Activated gamma-delta T cell treated with Interleukin-2 at 50 U/mL for 16 hours (primary cell): ENCODE measurements around the gene CCDC28A.
A peak's percentile ranks its signal among the peaks of the same experiment; 100 is the strongest.
"Not testable (repeated sequence)": the region's sequence is repeated elsewhere in the genome, so short reads cannot be mapped to it uniquely, and the experiment has no call there.

Experiments
- DNase-seq: peaks from one replicate; pipeline ENCODE4 v3.0.0-alpha.2; 2020

Gene CCDC28A

DNA sequence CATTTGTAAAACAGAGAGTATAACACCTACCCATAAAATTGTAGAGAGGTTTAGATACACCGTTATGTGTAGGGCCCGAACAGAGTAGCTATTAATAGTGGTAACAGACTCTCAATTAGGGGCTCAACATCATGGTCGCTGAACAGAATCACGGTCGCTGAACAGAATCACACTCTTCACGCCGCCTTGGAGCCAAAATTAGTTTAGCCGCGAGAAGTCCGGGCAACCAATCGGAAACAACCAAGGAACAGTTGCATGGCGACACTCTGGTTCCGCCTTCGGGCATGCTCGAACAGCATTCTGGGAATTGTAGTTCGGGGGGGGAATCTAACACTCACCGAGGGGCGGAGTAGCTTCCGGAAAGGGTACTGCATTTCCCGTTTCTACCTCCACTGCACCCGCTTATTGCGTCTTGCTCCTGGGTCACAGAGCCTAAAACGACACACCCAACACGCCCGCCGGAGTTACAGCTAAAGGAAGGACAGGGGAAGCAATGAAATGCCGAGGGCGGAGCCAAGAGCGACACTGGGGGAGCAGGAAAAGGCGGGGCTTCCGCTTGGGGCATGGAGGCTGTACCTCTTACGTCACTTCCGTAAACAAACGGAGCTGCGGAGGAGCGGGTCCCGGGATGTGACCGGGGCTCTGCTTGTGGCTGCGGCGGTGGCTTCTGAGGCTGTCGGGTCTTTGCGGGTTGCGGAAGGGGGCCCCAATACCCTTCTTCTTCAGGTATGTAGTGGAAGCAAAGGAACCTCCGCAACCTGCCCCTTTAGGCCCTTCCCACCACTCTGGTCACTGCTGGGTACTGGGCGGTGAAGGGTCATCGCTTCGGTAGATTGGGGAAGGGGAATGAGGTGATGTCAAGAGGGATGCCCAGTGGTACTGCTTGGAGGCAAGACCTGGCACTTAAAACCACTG lies at the start of gene CCDC28A:
TSS of gene CCDC28A (plus strand) at position 593 of the 915 bp plus-strand sequence. CDS start 2,352 bp downstream, outside the sequence.
- peak; percentile 92 for DNase-seq

DNA sequence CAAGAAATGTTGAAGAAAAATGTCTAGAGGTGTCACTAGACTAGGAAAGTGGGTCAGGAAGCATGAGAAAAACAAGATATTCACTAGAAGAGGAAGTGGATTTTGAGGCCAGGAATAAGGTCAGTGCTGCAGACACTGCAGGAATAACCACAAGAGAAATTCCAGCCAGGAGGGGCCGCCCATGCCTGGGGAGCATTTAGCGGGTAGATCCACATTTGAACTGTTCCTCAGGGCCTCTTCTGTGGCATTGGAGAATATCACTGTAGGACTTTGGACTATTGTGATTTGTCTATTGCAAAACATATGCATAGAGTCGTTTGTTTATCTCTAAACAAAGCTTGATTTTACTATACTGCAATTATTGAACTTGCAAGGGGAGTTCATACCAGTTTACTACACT lies 49.6 kb upstream of the CCDC28A start:
- DNase-seq, result no peak

DNA sequence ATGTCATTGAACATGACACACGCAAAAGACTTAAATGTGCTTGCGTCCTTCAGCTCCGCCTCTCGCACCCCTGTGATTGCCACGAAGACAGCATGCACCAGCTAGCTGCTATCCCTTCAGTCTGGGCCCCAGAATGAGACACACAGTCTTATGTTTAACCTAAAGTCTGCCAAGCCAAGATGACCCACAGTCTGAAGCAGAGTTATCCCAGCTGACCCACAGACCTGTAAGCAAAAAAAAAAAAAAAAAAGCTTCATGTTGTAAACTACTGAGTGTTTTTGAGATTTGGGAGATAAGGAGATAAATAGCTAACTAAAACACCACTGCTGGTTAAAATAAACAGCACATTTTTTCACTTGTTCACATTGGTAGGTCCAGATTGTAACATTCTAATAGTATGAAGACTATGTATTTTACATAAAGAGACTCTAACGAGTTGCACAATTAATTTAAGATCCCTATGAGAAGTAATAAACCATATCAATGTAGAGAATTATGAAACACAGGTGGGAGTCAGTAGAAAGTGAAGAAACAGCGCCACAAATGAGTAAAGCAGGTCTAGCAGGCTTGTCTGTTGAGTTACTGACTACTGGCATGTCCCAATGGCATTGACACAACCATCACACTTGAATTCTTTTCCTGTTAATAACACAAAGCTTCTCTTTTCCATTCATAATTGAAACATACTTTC lies 47.4 kb upstream of the CCDC28A start:
- no peak for DNase-seq

DNA sequence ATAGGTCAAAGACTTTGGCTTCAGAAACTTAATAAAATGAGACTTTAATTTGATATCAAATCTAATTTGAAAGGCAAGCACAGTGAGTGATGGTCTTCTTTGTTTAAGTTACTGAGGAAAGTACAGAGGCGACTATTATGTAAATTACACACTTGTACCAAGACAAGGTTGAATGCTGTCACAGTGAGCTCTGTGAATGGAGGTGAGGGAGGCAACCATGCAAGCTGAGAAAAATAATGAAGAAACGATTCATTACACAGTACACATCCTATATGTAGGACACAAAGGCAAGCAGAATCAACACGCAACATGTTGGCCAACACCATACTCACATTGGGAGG lies 46.8 kb upstream of the CCDC28A start:
- no peak for DNase-seq

DNA sequence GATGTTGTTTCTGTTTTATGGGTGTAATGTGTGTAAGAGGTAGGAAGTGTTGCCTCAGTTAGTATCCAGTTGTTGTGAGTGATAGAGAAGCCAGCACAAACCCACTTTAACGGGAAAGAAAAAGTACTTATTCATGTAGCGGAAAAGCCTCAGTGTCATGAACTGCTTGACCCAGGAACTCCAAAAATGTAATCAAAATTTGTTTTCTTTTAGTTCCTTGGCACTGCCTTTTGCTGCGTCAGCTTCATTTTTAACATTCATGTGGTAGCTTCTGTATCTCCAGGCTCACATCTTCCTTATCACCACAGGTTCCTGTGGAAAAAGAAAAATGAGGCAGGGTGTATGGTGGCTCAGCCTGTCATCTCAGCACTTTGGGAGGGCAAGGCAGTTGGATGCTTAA lies 46.4 kb upstream of the CCDC28A start:
- DNase-seq, result no peak

DNA sequence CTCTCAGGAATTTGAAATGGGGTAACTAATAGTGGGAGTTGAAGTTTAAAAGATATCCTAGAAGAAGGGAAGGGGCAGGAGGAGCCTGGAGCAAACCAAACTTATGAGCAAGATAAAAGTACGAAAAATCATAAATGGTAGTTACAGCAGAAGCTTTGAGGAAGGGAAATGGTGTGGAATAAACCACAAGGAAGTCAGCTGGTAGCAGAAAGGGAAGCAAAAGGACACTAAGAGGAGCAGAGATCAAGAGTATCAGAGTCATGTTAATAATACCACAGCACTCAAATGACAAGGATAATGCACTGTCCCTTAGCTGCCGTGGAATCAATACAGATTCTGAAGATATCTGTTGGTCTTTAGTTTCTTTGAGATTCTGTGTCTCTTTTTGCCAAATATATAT lies 44.9 kb upstream of the CCDC28A start:
- DNase-seq, result no peak

DNA sequence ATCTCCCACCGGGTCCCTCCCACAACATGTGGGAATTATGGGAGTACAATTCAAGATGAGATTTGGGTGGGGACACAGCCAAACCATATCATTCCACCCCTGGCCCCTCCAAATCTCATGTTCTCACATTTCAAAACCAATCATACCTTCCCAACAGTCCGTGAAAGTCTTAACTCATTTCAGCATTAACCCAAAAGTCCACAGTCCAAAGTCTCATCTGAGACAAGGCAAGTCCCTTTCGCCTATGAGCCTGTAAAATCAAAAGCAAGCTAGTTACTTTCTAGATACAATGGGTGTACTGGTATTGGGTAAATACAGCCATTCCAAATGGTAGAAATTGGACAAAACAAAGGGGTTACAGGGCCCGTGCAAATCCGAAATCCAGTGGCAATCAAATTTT lies 43.5 kb upstream of the CCDC28A start:
- DNase-seq, result not testable (repeated sequence)

DNA sequence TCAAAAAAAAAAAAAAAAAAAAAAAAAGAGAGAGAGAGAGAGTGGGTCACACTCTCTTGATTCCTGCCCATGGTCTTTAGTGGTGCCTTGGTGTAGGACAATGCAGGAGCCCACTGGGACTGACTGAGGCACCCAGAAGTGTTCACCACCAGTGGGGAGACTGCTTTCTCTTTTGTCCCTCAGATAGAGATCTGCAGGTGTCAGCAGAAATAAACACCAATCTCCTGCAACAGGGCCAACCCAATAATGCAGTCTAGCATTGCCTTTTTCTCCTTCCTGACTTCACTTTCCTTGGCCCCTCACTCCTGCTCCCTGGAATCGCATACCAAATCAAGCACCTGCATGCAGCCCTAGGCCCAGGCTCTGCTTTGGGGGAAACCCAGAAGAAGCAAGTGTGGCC lies 39.0 kb upstream of the CCDC28A start:
- no peak for DNase-seq

DNA sequence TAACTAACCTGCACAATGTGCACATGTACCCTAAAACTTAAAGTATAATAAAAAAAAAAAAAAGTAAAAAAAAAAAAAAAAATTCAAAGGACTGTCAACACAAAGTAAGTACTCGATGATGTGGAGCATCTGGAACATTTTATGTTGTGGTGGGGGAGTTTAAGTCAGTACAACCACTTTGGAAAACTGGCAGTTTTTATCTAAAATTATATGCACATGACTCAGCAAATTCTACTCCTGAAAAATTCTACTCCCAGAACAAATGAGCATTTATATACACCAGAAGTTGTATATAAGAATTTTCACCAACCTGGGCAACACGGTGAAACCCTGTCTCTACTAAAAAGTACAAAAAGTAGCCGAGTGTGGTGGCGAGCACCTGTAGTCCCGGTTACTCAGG lies 36.9 kb upstream of the CCDC28A start:
- DNase-seq, result no peak

DNA sequence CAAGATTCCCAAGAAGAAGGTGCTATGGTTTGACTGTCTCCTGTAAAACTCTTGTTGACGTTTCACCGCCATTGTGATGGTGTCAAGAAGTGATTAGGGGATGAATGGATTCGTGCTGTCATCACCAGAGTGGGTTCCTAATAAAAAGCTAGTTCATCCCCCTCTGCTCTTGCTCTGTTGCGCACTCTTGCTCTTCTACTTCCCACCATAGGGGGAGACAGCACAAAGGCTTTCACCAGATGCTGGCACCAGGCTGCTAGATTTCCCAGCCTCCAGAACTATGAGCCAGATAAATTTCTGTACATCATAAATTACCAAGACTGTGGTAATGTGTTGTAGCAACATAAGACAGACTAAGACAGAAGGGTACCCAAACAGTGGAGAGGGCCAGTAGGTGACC lies 21.6 kb upstream of the CCDC28A start:
- DNase-seq, result no peak

DNA sequence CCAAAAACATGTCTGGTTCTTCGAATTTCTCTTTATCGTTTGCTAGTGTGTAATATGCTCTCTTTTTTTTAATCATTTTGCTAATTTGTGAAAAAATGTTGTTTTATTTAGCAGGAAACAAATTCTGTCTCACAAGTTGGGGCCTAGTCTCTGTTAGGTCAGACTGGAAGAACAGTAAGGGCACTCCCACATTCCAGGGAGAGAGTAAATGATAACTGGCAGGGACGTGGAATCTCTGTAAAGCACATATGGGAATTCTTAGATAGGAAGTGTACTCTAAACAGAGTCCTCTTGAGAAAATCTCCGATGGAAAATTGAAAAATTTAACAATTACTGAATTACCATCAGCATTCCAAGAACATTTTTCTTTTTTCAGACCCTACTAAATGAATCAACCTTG lies 16.4 kb upstream of the CCDC28A start:
- DNase-seq, result no peak

DNA sequence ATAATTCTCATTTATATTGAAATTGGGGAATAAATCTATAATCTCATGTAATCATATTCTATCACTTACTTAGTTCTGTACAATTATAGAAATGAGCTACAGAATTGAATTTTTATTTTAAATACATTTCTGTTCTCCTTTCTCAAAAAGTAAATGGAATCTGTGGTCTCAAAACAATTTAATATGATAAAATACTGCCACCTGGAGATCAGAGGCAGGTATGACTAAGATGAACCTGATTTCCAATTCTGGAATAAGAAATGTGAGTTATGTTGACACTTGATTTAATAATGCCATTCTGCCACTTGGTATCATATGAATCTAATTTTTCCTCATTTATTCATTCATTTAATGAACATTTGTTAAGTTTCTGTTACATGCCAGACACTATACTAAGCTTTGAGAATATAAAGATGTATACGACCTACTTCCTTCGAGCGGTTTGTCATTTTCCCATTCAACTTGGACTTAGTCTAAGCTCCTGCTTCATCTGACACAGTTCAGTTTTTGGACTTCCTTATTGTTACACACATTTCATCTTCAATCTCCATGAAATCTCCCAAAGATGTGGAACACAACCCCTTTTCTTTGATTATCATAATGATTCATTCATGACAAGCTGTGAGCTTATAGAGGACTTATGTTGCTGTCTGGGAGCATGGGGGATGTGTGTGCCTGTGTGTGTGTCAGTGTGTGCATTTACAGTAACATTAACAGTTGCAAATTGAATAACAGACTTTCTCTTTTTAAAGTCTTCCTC lies 7.5 kb upstream of the CCDC28A start:
- DNase-seq, result no peak

DNA sequence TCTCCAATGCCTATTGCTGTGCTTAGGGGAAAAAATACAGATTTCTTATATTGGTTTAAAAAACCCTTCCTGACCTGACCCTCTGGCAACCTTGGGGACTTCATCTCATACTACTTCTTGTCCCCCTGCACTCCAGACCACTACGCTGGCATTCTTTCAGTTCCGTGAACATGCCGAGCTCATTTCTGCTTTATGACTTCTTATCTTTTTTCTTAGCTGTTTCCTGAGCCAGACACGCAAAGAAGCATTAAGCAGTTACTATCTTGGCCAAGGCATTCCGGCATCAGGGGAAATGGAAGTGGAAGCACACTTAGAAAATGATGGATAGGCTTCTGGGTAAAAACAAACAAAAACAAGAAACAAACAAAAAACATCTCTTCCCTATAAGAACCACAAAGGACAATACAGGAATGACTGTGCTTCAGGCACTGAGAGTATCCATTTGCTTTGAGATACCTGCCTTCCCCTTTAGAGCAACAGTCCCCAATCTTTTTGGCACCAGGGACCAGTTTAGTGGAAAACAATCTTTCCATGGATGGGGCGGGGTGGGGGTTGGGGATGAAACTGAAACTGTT lies 4.4 kb upstream of the CCDC28A start:
- no peak for DNase-seq

DNA sequence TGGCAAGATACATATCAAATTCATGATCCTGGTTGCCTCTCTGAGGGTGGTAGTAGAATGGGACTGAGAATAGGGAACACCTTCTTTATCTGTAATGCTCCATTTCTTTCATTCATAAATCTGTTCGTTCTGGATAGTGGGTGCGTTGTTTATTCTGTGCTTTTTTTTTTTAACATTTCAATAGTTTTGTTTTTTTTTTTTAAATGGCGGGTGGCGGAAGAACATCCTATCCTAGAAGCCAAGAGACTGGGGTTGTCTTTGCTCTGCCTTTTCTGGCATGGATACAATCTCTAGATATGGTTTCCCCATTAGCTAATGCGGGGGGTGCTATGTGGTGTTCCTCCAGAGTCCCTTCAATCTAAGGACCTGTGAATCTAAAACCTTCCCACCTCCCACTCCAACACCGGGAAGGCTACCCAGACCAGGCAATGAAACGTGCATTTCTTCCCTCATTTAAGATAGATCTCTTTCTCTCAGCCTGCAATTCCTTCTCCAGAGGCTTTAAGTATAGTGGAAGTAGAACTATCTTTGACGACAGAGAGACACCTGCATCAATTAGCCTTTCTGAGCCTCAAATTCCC lies 883 bp upstream of the CCDC28A start:
- DNase-seq, result no peak

DNA sequence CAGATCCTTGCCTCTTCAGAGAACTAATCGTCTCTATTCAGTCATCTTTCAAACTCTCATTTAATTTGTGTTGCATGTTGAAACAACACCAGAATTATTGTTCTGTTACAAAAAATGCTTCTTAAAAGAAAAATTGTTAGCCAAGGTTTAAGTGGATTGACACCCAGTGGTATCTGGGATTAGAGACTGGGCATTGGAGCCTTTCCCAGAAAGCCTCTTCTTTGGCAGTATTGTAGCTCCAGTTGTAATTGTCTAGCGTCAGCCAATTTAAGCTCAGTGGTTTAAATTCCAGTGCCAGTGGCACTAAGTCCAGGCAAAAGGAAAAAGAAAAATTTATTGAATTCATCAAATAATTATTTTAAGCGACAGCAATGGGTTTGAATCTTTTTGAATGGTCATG lies 801 bp downstream of the CCDC28A start:
- no peak for DNase-seq

DNA sequence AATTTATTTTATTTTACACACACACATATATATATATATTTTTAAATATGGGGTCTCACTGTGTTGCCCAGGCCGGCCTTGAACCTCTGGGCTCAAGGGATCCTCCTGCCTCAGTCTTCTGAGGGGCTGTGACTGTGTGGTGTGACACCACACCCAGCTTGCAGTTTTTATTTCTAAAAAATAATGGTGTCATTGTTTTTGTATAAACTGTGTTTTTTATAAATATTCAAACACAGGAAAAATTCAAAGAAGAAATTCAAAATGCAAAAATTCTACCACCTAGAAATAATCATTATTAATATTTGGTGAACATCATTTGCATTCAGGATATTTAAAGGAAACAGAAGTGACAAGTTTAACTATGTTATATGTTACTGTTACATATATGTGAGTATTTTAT lies 3.1 kb downstream of the CCDC28A start:
- DNase-seq, result no peak

DNA sequence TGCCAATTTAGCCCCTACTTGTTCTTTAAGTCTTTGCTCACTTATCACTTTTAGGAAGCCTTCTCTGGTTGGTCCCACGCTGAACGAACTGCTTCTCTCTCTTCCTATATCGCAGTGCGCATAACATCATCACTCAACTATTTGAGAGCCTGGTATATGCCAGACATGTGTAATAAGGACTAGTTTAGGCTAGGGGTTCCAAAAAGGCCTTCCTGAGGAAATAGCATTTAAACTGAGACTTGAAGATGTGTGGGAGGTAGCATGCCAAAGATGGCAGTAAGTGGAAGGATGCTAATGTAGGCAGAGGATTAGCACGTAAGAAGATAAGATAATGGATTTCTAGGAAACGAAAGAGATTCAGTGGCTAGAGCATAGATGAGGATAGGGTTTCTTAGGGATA lies 4.8 kb downstream of the CCDC28A start:
- no peak for DNase-seq

DNA sequence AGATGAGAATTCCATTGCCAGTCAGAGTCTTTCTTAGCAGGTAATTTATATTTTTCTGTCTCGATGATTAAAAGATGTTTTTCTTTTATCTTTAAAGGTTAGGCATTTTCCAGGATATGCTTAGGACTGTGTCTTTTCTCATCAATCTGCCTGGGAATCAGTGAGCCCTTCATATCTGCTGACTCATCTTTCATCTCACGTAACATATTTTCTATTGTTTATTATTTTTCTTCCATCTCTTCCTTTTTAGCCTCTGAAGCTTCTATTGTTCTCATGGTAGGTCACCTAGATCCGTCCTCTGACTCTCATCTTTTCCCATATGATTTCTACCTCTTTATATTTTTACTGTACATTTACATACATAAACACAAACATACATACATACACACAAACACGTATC lies 8.7 kb downstream of the CCDC28A start:
- no peak for DNase-seq

DNA sequence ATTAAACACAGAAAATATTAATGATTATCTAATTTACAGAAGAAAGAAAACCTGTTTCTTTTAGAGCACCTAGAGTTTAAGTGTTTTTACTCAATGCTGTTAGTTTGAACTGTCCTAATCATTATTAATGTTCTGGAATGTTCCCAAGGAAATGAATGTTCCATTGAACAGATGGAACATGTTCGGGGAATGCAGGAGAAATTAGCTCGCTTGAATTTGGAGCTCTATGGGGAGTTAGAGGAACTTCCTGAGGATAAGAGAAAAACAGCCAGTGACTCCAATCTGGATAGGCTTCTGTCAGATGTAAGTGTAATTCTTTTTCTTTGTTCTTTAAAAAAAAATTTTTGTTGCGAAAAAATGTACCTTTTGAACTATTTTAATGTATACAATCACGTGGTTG lies 11.5 kb downstream of the CCDC28A start:
- DNase-seq, result no peak

DNA sequence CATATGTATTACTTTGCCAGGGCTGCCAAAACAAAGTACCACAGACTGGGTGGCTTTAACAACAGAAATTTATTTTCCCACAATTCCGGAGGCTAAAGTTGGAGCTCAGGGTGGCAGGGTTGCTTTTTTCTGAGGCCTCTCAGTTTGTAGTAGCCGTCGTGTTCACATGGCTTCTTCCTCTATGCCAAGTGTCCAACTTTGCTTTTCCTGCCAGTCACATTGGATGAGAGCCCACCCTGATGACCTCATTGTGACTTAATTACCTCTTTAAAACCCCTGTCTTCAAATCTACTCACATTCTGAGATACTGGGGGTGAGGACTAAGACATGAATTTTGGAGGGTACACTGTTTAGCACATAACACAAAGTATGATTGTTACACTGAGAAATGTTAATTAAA lies 12.4 kb downstream of the CCDC28A start:
- DNase-seq, result no peak

DNA sequence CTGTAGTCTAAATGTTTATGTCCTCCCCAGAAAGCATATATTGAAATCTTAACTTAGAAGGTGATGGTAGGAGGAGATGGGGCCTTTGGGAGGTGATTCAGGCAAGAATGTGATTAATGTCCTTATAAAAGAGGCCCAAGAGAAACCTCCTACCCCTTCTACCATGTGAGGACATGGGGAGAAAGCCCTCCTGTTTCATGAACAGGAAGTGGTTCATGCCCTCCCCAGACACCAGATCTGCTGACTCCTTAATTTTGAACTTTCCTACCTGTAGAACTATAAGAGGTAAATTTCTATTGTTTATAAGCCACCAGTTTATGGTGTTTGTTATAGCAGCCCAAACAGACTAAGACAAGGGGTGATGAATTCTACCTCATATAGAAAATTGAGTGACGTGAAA lies 13.6 kb downstream of the CCDC28A start:
- no peak for DNase-seq

DNA sequence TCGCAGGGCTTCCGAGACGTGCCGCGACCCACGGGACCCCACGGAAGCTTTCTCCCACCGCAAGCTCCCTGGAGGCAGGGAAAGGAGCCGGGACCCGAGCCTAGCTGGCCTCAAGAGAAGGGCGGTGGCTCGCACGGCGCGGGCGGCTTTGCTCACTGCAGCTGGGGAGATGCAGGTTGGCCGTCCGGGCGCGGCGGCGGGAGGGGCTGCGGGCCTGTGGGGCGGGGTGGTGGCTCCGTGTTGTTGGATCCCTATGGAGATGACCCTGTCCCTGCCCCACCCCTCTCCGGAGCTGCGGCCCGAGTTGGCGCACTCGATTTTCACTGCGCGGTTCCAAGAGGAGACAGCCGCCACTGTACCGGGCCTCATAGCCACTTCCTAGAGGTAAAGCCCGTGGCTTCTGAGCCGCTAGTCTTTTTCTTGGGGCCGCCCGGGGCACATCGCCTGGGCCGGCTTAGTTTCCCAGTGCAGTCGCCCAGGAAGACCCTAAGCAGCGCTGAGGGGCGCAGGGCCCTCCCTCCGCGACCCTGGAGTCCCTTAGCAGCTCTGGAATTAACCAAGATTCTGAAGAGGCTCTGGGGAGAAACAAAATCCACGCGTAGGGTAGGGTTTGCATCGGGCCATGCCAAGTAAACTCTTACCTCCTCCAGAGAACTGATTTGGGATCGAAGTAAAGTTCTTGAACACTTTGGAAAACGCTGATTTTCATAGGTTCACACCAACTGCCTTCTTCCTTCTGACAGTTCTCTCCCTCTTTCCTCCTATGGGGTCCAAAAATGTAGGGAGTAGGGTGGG lies 22.4 kb downstream of the CCDC28A start, which contains the start of gene ECT2L:
TSS of gene ECT2L (plus strand) at position 279 of the 795 bp plus-strand sequence. CDS start 17,188 bp downstream, outside the sequence.
- no peak for DNase-seq
